ENCODE results near the gene KRTAP5-2. TPM values are rescaled to one million over a fixed set of nuclear protein-coding genes. Genes with fewer than 3 reads are reported as not detected.

Gene KRTAP5-2
- total RNA-seq, 2 donors from 2014 or later, result not detected

- Histone ChIP-seq H3K9me3 (ENCODE audit: control insufficient read depth, low read length) (no peaks in the 10 kb centered on the region), H3K27me3 (ENCODE audit: control insufficient read depth, insufficient read depth, low read length, poor library complexity, severe bottlenecking) (no peaks in the 10 kb centered on the region), H3K27ac (ENCODE audit: low read depth, low read length) (no peak overlapping the region), H3K9ac (ENCODE audit: extremely low read depth, low read length, poor library complexity, severe bottlenecking) (no peak overlapping the region), H3K4me3 (ENCODE audit: low read length) (no peak overlapping the region), H3K4me1 (ENCODE audit: control insufficient read depth, insufficient read depth, low read length) (peaks cover 17% of the 10 kb centered on the region), H3K36me3 (ENCODE audit: control insufficient read depth, insufficient read depth, low read length) (no peaks in the 10 kb centered on the region)
- TF ChIP-seq, protein P1, sequence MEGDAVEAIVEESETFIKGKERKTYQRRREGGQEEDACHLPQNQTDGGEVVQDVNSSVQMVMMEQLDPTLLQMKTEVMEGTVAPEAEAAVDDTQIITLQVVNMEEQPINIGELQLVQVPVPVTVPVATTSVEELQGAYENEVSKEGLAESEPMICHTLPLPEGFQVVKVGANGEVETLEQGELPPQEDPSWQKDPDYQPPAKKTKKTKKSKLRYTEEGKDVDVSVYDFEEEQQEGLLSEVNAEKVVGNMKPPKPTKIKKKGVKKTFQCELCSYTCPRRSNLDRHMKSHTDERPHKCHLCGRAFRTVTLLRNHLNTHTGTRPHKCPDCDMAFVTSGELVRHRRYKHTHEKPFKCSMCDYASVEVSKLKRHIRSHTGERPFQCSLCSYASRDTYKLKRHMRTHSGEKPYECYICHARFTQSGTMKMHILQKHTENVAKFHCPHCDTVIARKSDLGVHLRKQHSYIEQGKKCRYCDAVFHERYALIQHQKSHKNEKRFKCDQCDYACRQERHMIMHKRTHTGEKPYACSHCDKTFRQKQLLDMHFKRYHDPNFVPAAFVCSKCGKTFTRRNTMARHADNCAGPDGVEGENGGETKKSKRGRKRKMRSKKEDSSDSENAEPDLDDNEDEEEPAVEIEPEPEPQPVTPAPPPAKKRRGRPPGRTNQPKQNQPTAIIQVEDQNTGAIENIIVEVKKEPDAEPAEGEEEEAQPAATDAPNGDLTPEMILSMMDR (conservative IDR thresholded peaks at IDR 0.05), result no peak
- Mint-ChIP-seq H3K4me1 (peaks cover 14% of the 10 kb centered on the region), H3K27me3 (ENCODE audit: insufficient read depth) (no peaks in the 10 kb centered on the region), H3K9me3 (no peaks in the 10 kb centered on the region), H3K27ac (no peak overlapping the region), H3K4me3 (no peak overlapping the region), H3K36me3 (ENCODE audit: low read depth) (no peaks in the 10 kb centered on the region)
- WGBS, 2 experiments (ENCODE audit: insufficient coverage in 1 of 2, insufficient read length in 1 of 2), result 88 to 95% methylated on average over 16 to 29 of the region's 29 CpGs
- DNase-seq, result no peak
These were observed 34.2 kb downstream of the KRTAP5-2 start for GRCh38 chr11:1563697-1564534.

DNA sequence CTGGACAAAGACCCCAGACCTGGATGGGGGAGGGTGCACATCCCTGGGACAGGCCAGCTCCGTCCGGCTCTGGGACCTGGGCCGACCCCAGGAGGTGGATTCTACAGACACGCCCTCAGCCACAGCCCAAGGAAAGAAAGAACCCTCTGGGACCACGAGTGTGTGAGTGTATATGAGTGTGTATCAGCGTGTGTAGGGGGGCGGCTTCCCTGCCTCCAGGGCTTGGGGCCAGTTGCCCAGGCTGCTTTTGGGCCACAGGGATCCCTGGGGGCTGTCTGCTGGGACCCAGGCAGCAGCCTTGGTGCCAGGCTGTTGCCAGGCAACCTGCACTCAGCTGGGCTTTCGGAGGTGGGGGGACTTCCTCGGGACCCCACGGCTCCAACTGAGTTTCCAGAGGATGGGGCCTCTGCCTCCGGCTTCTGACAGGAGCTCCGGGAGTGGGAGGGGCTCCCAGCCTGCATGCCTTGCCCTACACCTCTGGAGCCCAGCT lies 34.9 kb downstream of the KRTAP5-2 start:
- TF ChIP-seq, protein P1 (conservative IDR thresholded peaks at IDR 0.05), result no peak
- Histone ChIP-seq H3K9me3 (ENCODE audit: control insufficient read depth, low read length) (no peaks in the 10 kb centered on the region), H3K27ac (ENCODE audit: low read depth, low read length) (no peak overlapping the region), H3K36me3 (ENCODE audit: control insufficient read depth, insufficient read depth, low read length) (no peaks in the 10 kb centered on the region), H3K9ac (ENCODE audit: extremely low read depth, low read length, poor library complexity, severe bottlenecking) (no peak overlapping the region), H3K4me1 (ENCODE audit: control insufficient read depth, insufficient read depth, low read length) (peaks cover 14% of the 10 kb centered on the region), H3K27me3 (ENCODE audit: control insufficient read depth, insufficient read depth, low read length, poor library complexity, severe bottlenecking) (no peaks in the 10 kb centered on the region), H3K4me3 (ENCODE audit: low read length) (no peak overlapping the region)
- DNase-seq, result peak; percentile 26
- Mint-ChIP-seq H3K27ac (no peak overlapping the region), H3K9me3 (no peaks in the 10 kb centered on the region), H3K4me1 (peaks cover 8% of the 10 kb centered on the region), H3K36me3 (ENCODE audit: low read depth) (no peaks in the 10 kb centered on the region), H3K4me3 (no peak overlapping the region), H3K27me3 (ENCODE audit: insufficient read depth) (no peaks in the 10 kb centered on the region)
- WGBS, 2 experiments (ENCODE audit: insufficient coverage in 1 of 2, insufficient read length in 1 of 2), result 85 to 93% methylated on average over 6 to 12 of the region's 12 CpGs

GRCh38 chr11:1562469-1563148 lies 35.5 kb downstream of the KRTAP5-2 start:
- H3K4me1 Mint-ChIP-seq, result peaks cover 2% of the 10 kb centered on the region
- TF ChIP-seq, protein P1 (conservative IDR thresholded peaks at IDR 0.05), result no peak
- Histone ChIP-seq H3K9me3 (ENCODE audit: control insufficient read depth, low read length) (no peaks in the 10 kb centered on the region), H3K9ac (ENCODE audit: extremely low read depth, low read length, poor library complexity, severe bottlenecking) (no peak overlapping the region), H3K4me1 (ENCODE audit: control insufficient read depth, insufficient read depth, low read length) (peaks cover 9% of the 10 kb centered on the region), H3K4me3 (ENCODE audit: low read length) (no peak overlapping the region), H3K27me3 (ENCODE audit: control insufficient read depth, insufficient read depth, low read length, poor library complexity, severe bottlenecking) (no peaks in the 10 kb centered on the region), H3K36me3 (ENCODE audit: control insufficient read depth, insufficient read depth, low read length) (no peaks in the 10 kb centered on the region), H3K27ac (ENCODE audit: low read depth, low read length) (no peak overlapping the region)
- peaks cover 4% of the 10 kb centered on the region for H3K27me3 Mint-ChIP-seq (ENCODE audit: insufficient read depth)
- H3K27ac Mint-ChIP-seq, result no peak overlapping the region
- WGBS, 2 experiments (ENCODE audit: insufficient coverage in 1 of 2, insufficient read length in 1 of 2), result 94 to 98% methylated on average over 7 to 14 of the region's 14 CpGs
- DNase-seq, result no peak
- peaks cover 4% of the 10 kb centered on the region for H3K36me3 Mint-ChIP-seq (ENCODE audit: low read depth)
- no peaks in the 10 kb centered on the region for H3K9me3 Mint-ChIP-seq
- no peak overlapping the region for H3K4me3 Mint-ChIP-seq

Measured in endodermal cell (in vitro differentiated cells).